HuH-7 (cell line): ENCODE data around the gene LNX2.

ENCODE experiments used
- DNase-seq: peaks from one replicate; pipeline ENCODE4 v3.0.0; 2011; ENCODE audit warnings: low spot score

LNX2 gene

DNA sequence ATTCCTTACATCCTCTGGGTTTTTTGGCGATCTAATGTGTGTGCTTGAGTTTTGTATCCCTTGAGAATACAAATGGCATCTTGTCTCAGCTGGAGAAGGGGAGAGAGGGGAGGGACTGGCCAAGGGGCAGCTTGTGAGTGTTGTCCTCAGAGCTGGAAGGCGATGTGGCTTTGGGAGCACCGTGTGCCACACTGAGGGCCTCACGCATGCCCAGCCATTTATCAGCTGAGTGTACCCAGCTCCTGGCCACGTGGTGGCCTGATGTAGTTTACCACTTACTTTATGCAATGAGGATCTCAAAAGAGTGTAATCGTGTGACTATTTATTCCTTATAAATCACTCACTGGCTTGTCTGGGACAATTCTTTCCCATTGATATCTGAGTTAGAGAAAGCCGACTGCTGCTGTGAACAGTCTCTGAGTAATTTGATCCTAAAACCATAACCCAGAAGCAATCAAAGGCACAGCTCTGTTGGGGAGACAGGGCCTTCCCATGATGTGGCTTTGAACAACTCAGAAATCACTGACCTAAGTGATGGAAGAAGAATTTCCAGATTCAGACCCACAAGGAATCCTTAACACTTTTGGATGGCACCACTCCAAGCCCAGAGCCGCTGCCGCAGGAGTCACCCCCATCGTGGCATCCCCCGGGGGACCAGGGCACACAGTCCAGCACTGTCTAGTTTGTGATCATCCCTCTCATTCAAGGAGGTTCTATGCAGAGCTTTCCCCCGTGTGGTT lies 116.0 kb downstream of the LNX2 start:
- DNase-seq, result no peak

DNA sequence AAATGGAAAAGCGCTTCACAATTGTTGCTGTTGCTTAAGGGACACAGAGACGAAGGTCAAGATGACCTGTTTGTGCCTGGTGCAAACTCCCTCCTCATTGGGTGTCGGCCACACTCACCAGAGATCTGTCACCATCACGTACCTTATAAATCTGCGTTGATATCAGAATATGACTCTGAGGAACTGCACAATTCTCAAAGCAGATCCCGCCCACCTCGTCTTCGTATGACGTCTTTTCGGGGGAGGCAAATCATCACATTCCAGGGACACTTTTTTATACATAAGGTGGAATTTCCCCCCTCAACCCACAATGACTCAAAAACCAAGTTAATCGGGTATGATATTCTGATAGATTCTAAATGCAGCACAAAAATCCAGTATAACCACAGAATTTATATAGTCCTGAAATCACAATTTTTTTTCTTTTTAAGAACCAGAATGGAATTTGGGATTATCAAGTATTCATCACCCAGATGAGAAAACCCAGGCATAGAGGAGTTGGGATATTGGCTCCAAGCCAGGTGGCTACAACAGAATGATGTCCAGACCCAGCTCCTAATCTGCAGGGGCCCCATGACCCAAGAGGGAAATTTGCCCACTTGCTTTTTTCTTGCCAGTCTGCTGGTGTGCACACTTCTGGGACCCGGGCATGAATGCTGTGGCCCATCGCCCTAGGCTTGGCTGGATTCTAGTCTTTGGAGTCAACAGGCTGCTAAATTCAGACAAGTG lies 119.4 kb downstream of the LNX2 start:
- DNase-seq, result no peak

- DNase-seq, result no peak
Observed at GRCh38 chr13:27497563-27498230, 122.6 kb downstream of the LNX2 start.

- DNase-seq, result no peak
Observed at GRCh38 chr13:27496536-27497273, 123.6 kb downstream of the LNX2 start.

DNA sequence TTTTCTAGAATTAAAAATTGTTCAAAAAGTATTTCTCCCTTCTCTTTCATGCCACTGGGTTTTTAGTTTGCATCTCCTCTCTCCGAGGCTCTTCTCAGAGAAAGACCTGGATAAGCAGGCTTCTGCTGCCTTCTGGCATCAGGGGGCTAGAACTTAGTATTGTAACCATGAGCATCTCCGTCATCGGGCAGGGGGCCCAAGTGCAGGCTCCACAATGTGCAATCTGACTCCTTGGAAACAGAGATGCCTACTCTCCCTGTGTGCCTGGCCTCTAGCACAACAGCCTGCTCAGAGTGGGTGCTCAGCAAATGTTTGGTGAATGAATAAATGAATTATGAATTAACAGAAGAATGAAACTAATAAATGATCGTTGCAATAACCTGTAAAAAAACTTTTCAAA lies 124.3 kb downstream of the LNX2 start:
- DNase-seq, result no peak
